Stimulated activated CD4-positive, alpha-beta T cell treated with anti-CD3 and anti-CD28 coated beads, Interleukin-1b, Interleukin-23, amount 100 ng/mL, for 1 hour (primary cell): ENCODE measurements around the gene CHAC1.
A peak's percentile ranks its signal among the peaks of the same experiment; 100 is the strongest.

ENCODE experiments used
- DNase-seq, 2 donors: peaks; one replicate each; pipeline ENCODE4 v3.0.0-alpha.2; 2020; ENCODE audit warnings: low read depth in 2 of 2

CHAC1 gene

GRCh38 chr15:40923551-40923950 lies 29.7 kb upstream of the CHAC1 start:
- DNase-seq: no peak

- DNase-seq: no peak
These were observed 27.8 kb upstream of the CHAC1 start for GRCh38 chr15:40925495-40925862.

GRCh38 chr15:40925863-40926658 lies 27.2 kb upstream of the CHAC1 start:
- no peak for DNase-seq

- no peak for DNase-seq
These were observed 26.4 kb upstream of the CHAC1 start for GRCh38 chr15:40926659-40927494.

- DNase-seq: no peak
These were observed 25.8 kb upstream of the CHAC1 start for GRCh38 chr15:40927495-40927872.

- DNase-seq: no peak
These were observed 25.1 kb upstream of the CHAC1 start for GRCh38 chr15:40927873-40928806.

- no peak for DNase-seq
These were observed 24.2 kb upstream of the CHAC1 start, which contains the start of gene DLL4 for GRCh38 chr15:40928821-40929659. TSS of gene DLL4 (plus strand) at chr15:40929340. CDS start at chr15:40929669, 329 bp downstream.

- no peak for DNase-seq
These were observed 23.4 kb upstream of the CHAC1 start for GRCh38 chr15:40929660-40930429.

- DNase-seq: peak in 1 of 2 donors; percentile 48
These were observed 22.6 kb upstream of the CHAC1 start for GRCh38 chr15:40930430-40931299.

GRCh38 chr15:40931300-40932142 lies 21.8 kb upstream of the CHAC1 start:
- DNase-seq: no peak

GRCh38 chr15:40932156-40932555 lies 21.1 kb upstream of the CHAC1 start:
- DNase-seq: no peak

- no peak for DNase-seq
These were observed 20.4 kb upstream of the CHAC1 start for GRCh38 chr15:40932649-40933516.

GRCh38 chr15:40933517-40933902 lies 19.8 kb upstream of the CHAC1 start:
- DNase-seq: no peak

- no peak for DNase-seq
These were observed 18.8 kb upstream of the CHAC1 start for GRCh38 chr15:40934457-40934856.

- DNase-seq: no peak
These were observed 17.0 kb upstream of the CHAC1 start for GRCh38 chr15:40936234-40936708.

- no peak for DNase-seq
These were observed 16.3 kb upstream of the CHAC1 start for GRCh38 chr15:40936709-40937666.
